Endometrium (tissue), 2 donors: ENCODE data around the gene VAMP8.
"Not testable (repeated sequence)": the region's sequence is repeated elsewhere in the genome, so short reads cannot be mapped to it uniquely, and the experiment has no call there.

Experiments
- FAIRE-seq: peaks from 2 replicates; lab custom pipeline; 2012; peaks lifted over from hg19 to GRCh38; lab: Jason Lieb, UNC
- donor health status: control.
- donor health status: control.

Gene VAMP8

DNA sequence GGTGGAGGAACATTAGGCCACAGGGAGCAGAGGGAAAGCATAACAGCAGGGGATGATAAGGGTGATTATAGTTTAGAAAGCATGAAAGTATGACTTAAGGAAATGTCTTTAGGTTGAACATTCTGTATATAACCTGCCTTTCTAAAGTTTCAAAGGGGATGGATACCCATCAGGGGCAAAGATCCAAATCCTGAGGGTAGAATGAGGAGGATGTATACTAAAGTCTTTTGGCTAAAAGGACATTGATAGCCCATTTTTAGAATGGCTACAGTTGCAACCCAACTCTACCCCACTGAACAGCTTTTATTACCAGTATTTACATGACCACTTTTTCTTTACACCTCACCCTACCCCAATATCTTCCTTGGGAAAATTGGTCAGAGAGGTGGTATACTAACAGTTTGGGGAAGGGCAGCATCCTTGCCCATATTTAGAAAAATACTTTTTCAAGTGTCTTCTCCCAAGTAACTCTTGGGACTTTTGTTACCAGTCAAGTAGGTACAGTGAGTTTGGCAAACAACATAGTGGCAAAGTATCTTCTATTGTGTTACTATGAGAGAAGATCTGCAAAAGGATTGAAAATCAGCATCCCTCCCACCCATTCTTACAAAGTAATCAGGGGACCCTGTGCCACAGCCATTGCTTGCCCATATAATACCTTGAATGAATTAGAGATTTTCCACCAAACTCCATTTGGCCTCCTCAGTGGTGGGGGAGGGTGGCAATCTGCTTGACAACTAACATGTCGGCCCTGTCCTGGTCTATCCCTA is 30.1 kb upstream of the VAMP8 start:
- no peak for FAIRE-seq

GRCh38 chr2:85547859-85548607 is 29.4 kb upstream of the VAMP8 start:
- FAIRE-seq, result no peak

- FAIRE-seq, result no peak
Measured at GRCh38 chr2:85548608-85548900, 28.8 kb upstream of the VAMP8 start.

- no peak for FAIRE-seq
Measured at GRCh38 chr2:85549095-85549494, 28.3 kb upstream of the VAMP8 start.

- FAIRE-seq, result no peak
Measured at GRCh38 chr2:85549826-85550225, 27.6 kb upstream of the VAMP8 start.

DNA sequence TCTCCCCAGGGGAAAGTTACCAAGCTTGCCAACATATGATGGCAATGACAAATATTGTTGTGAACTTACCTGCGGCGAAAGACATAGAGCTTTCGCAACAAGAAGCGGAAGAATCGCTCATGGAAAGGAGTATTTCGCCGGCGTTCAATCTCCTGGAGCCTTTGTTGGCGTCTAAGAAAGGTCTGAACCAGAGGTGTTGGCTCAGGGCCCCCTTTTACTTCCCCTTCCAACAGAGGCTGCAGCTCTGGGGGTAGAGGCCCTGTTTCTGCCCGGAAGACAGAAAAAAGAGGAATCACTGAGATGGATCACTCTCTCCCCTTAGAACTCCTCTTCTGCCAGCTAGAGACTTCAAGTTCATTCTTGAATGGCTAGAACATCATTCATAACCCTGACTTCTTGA is 26.9 kb upstream of the VAMP8 start:
- no peak for FAIRE-seq

DNA sequence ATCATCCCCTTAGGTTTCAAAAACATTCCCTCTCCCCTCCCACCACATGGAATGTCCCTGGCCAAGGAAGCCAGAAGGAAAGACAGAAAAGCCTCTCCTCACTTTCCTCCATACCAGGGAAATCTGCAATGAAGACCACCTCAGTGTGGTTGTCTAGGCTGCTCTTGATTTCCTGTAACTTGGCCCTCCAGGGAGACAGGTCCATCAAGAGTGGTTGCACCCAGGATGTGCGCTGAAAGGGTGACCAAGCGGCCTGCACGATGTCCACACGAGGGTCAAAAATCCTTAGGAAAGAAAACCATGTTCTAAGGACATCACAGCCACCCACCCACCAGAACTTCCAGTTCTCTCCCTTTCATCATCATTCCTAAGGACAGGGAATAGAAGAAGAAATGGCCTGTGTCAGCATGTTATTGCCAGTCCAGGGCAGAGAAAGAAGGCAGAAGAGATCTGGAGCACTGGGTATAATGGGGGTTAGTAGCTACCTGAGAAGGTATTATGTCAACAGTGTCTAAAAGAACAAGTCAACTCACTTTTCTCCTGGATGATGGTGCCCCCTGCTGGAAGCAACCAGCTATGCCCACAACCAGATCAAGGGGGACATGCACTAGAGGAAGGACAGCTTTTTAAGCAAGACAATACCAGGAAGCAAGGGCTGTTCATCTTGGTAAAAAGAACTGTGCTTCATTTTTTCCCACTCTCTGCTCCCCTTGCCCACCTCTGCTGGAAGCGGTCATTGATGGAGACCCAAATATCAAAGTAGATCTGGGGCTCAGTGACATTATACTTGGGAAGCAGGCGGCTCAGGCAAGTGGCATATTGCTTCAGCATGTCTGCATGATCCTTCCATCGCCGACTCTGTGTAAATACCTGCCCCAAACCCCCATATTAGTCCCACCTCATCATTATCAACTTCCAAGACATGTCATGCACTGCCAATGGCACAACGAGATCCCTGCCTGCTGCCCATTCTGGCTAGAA is 25.4 kb upstream of the VAMP8 start:
- FAIRE-seq, result no peak

DNA sequence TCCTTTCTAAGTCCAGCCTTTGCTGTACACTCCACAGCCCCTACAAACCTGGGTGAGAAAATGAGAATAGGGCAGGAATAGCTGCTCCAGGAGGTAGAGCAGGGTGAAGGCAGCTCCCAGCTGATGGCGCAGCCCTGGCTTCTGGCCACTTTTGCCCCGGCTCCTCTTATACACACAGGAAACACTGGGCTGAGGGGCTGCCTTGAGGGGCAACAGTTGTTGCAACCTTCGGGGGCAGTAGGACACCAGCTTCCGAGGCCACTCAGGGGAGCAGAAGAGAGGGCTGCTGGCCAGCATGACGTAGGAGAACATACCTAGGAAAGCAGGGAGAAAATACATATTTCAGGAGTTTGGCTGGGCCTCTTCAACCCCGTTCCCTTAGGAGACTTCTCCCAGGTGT is 24.2 kb upstream of the VAMP8 start:
- no peak for FAIRE-seq

- FAIRE-seq, result no peak
Measured at GRCh38 chr2:85554980-85555612, 22.3 kb upstream of the VAMP8 start.

GRCh38 chr2:85557130-85557529 is 20.3 kb upstream of the VAMP8 start:
- no peak for FAIRE-seq

DNA sequence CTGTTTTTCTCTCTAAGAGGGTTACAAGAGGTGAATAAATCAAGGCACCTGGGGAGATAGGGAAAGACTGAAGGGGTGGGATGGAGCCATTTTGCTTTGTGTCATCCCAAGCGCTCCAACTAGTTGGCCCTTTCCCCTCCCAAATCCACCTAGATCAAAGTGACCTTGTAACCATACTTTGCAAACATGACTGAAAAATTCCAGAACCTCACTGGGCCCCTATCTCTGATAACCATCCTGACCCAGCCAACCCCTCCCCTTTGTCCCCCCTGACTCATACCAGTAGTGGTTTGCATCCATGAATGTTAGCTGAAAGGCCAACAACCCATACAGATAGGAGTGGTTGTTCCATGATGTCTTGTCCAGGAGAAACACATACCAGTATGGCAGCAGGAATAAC is 19.2 kb upstream of the VAMP8 start:
- FAIRE-seq, result no peak

DNA sequence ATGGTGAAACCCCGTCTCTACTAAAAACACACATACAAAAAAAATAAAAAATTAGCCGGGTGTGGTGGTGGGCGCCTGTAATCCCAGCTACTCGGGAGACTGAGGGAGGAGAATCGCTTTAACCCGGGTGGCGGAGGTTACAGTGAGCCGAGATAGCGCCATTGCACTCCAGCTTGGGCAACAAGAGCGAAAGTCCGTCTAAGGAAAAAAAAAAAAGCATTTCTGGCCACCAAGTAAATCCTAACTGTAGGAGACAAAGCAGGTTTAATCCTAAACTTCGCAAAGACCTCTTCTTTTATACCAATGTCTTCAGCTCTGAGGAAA is 17.0 kb upstream of the VAMP8 start:
- FAIRE-seq, result not testable (repeated sequence)

- FAIRE-seq, result no peak
Measured at GRCh38 chr2:85560812-85561279, 16.5 kb upstream of the VAMP8 start.

- FAIRE-seq, result no peak
Measured at GRCh38 chr2:85561280-85562212, 15.8 kb upstream of the VAMP8 start, which contains the start of gene GGCX. GGCX (minus strand) TSS chr2:85561493; CDS start chr2:85561428, 65 bp downstream.

- FAIRE-seq, result no peak
Measured at GRCh38 chr2:85564144-85564563, 13.2 kb upstream of the VAMP8 start.

DNA sequence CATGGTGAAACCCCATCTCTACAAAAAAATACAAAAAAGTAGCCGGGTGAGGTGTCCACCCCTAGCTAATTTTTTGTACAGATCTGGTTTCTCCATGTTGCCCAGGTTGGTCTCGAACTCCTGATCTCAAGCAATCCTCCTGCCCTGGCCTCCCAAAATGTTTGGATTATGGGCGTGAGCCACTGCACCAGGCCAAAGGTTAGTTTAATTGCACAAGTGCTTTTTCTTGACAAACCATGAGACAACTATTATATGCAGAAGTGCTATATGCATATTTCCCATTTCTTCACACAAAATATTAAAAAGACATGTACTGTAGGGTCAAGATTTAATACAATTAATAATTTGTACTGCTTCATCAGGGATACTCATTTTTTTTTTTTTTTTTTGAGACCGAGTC is 11.1 kb upstream of the VAMP8 start:
- FAIRE-seq, result no peak

DNA sequence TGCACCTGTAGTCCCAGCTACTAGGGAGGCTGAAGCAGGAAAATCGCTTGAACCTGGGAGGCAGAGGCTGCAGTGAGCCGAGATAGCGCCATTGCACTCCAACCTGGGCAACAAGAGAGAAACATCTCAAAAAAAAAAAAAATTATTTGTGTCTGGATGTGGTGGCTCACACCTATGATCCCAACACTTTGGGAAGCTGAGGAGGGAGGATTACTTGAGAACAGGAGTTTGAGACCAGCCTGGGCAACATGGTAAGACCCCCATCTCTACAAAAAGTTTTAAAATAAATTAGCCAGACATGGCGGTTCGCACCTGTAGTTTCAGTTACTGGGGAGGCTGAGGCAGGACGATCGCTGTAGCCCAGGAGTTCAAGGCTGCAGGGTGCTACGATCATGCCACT is 1.6 kb upstream of the VAMP8 start:
- FAIRE-seq, result no peak

DNA sequence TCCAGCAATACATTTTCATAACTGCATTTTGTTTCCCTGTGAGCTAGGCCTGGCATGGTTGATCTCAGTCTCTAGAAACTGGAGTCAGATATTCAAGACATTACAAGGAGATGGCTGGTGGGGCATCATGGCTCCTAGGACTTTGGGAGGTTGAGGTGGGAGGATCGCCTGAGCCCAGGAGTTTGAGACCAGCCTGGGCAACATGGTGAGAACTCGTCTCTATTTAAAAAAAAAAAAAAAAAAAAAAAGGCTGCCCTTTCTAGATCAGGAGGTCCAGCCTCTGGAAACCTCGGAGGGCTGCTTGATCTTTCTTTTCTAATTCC is 362 bp upstream of the VAMP8 start:
- FAIRE-seq, result no peak

- FAIRE-seq, result no peak
Measured at GRCh38 chr2:85578243-85579180, 1.1 kb downstream of the VAMP8 start.
